OCI-LY1 (cell line): ENCODE measurements around the gene PRKCB.

Experiments used
- H2AFZ ChIP-seq: fragments of 200-600 bp; sonication (generic), shearing (Covaris generic); 2 replicates; pipeline ENCODE4 v1.6.0; 2014; ENCODE audit warnings: antibody characterized with exemption, mild to moderate bottlenecking, low read length
- H3F3A ChIP-seq: fragments of 200-600 bp; sonication (generic), shearing (Covaris generic); 2 replicates; pipeline ENCODE4 v1.6.0; 2014; ENCODE audit warnings: mild to moderate bottlenecking, antibody characterized with exemption, low read length, moderate library complexity; ENCODE audit not compliant: insufficient read depth
- H3K27ac ChIP-seq: fragments of 200-600 bp; sonication (generic); 2 replicates; pipeline ENCODE4 v1.5.1; 2014; ENCODE audit warnings: low read length, mixed run types, mild to moderate bottlenecking, low read depth; ENCODE audit not compliant: poor library complexity, severe bottlenecking
- H3K27me3 ChIP-seq: fragments of 200-600 bp; sonication (generic); 2 replicates; pipeline ENCODE4 v1.6.0; 2014; ENCODE audit warnings: antibody characterized with exemption, mild to moderate bottlenecking, low read length, moderate library complexity; ENCODE audit not compliant: insufficient read depth
- H3K36me3 ChIP-seq: fragments of 200-600 bp; sonication (generic); 2 replicates; pipeline ENCODE4 v1.6.1; 2014; ENCODE audit warnings: mild to moderate bottlenecking, antibody characterized with exemption, low read length, moderate library complexity, mixed read lengths; ENCODE audit not compliant: insufficient read depth
- H3K4me1 ChIP-seq: fragments of 200-600 bp; sonication (generic); 2 replicates; pipeline ENCODE4 v1.5.1; 2014; ENCODE audit warnings: mild to moderate bottlenecking, low read length, moderate library complexity; ENCODE audit not compliant: insufficient read depth, severe bottlenecking
- H3K4me2 ChIP-seq: fragments of 200-600 bp; sonication (generic), shearing (Covaris generic); 2 replicates; pipeline ENCODE4 v1.6.1; 2014; ENCODE audit warnings: low read length
- H3K4me3 ChIP-seq: fragments of 200-600 bp; sonication (generic); 2 replicates; pipeline ENCODE4 v1.5.1; 2014; ENCODE audit warnings: low read length, low read depth, mild to moderate bottlenecking, mixed read lengths; ENCODE audit not compliant: poor library complexity, severe bottlenecking
- H3K79me2 ChIP-seq: fragments of 200-600 bp; shearing (Covaris generic); 2 replicates; pipeline ENCODE4 v1.6.1; 2016; ENCODE audit warnings: mixed run types, low read length, mixed read lengths; ENCODE audit not compliant: insufficient read depth
- H3K9ac ChIP-seq: fragments of 200-600 bp; sonication (generic), shearing (Covaris generic); 2 replicates; pipeline ENCODE4 v1.6.1; 2014; ENCODE audit warnings: mild to moderate bottlenecking, low read length, mixed read lengths
- H3K9me2 ChIP-seq: fragments of 200-600 bp; sonication (generic), shearing (Covaris generic); 2 replicates; pipeline ENCODE4 v1.6.1; 2014; ENCODE audit warnings: low read depth, mild to moderate bottlenecking, low read length, mixed read lengths
- H3K9me3 ChIP-seq: fragments of 200-600 bp; shearing (Covaris generic); 2 replicates; pipeline ENCODE4 v1.6.1; 2014; ENCODE audit warnings: low read length, mixed read lengths
- H4K20me1 ChIP-seq: fragments of 200-600 bp; sonication (generic), shearing (Covaris generic); 2 replicates; pipeline ENCODE4 v1.6.0; 2016; ENCODE audit warnings: mild to moderate bottlenecking, low read length; ENCODE audit not compliant: insufficient read depth
- EZH2 ChIP-seq: fragments of 200-600 bp; sonication (generic), shearing (Covaris generic); IDR thresholded peaks from 2 replicates; pipeline ENCODE4 v1.8.0; 2017; ENCODE audit warnings: borderline replicate concordance, mixed run types, mild to moderate bottlenecking, antibody characterized with exemption, low read length, moderate library complexity, mixed read lengths
- TF ChIP-seq, protein P1 (sequence below): fragments of 200-600 bp; sonication (generic), shearing (Covaris generic); IDR thresholded peaks from 2 replicates; pipeline ENCODE4 v1.5.1; 2017; ENCODE audit warnings: mild to moderate bottlenecking, antibody characterized with exemption, low read length, moderate library complexity, mixed read lengths

Gene PRKCB

DNA sequence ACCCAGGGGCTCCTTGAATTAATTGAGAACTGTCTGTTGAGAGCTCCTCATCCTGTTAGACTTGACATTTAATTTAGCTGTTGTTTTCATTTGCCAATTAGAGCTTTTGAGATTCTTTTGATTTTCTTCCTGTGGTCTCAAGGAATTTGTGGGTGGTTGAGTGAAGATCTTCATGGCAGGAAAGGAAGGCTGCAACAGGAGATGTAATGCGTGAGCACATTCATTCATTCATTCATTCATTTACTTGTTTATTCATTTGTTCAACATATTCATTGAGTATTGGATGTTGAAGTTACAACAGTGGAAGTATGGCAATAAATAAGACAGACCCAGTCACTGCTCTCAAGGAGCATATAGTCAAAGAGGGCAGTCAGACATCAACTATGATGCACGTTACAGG, 117.7 kb downstream of the PRKCB start:
- H3K27ac ChIP-seq = no peak overlapping the region

DNA sequence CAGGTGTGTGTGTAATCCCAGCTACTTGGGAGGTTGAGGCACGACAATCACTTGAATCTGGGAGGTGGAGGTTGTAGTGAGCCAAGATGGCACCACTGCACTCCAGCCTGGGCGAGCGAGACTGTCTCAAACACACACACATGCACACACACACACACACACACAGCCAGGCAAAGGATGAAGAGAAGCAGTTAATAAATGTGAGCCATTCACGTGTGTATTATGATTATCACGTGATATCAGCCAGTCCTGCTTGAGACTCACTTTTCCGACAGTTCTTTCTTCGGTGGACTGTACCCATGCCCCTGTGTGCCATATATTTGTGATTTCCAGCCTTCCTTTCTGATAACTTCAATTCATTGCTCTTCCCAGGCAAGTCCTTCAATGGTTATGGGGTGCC, 119.3 kb downstream of the PRKCB start:
- Histone ChIP-seq H3K36me3 (no peaks in the 10 kb centered on the region), H3K9ac (no peak overlapping the region), H3K27me3 (no peaks in the 10 kb centered on the region), H3K4me3 (no peak overlapping the region), H3K79me2 (no peaks in the 10 kb centered on the region), H3K4me1 (peaks cover 10% of the 10 kb centered on the region), H3K9me2 (no peaks in the 10 kb centered on the region), H3K27ac (no peak overlapping the region), H3F3A (no peaks in the 10 kb centered on the region), H3K9me3 (no peaks in the 10 kb centered on the region), H2AFZ (no peak overlapping the region), H4K20me1 (no peaks in the 10 kb centered on the region), H3K4me2 (no peak overlapping the region)
- TF ChIP-seq EZH2 = no peak
- TF ChIP-seq, protein P1, sequence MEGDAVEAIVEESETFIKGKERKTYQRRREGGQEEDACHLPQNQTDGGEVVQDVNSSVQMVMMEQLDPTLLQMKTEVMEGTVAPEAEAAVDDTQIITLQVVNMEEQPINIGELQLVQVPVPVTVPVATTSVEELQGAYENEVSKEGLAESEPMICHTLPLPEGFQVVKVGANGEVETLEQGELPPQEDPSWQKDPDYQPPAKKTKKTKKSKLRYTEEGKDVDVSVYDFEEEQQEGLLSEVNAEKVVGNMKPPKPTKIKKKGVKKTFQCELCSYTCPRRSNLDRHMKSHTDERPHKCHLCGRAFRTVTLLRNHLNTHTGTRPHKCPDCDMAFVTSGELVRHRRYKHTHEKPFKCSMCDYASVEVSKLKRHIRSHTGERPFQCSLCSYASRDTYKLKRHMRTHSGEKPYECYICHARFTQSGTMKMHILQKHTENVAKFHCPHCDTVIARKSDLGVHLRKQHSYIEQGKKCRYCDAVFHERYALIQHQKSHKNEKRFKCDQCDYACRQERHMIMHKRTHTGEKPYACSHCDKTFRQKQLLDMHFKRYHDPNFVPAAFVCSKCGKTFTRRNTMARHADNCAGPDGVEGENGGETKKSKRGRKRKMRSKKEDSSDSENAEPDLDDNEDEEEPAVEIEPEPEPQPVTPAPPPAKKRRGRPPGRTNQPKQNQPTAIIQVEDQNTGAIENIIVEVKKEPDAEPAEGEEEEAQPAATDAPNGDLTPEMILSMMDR = no peak

More for the DNA sequence above, 117.7 kb downstream of the PRKCB start:
- Histone ChIP-seq H3K27me3 (no peaks in the 10 kb centered on the region), H3K4me1 (peaks cover 16% of the 10 kb centered on the region), H3K9me2 (no peaks in the 10 kb centered on the region), H3K79me2 (no peaks in the 10 kb centered on the region), H2AFZ (no peak overlapping the region), H3F3A (no peaks in the 10 kb centered on the region), H3K4me3 (no peak overlapping the region), H3K4me2 (no peak overlapping the region), H3K9ac (no peak overlapping the region), H3K36me3 (no peaks in the 10 kb centered on the region), H4K20me1 (no peaks in the 10 kb centered on the region), H3K9me3 (no peaks in the 10 kb centered on the region)
- TF ChIP-seq EZH2 = no peak
- TF ChIP-seq, protein P1 = no peak

DNA sequence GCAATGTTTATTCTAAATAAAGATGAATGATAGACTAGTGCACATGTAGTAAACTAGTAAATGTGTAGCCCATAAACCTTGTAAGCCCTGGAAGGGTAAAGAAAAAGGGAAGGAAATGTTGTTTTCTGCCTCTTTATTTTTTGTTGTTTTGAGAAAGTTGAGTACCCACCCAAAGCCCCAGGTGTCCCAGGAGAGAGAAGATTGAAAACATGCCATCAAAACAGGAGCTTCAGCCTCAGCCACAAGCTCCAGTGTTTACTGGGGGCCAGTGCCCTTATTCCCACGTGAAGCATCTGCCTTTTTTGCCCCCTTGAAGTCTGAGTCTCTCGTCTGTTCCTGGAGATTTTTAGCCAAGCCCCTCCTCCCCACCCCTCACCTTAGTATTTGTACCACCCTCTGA, 121.5 kb downstream of the PRKCB start:
- H3K4me3 ChIP-seq = no peak overlapping the region
- H3K4me1 ChIP-seq = peaks cover 7% of the 10 kb centered on the region
- no peaks in the 10 kb centered on the region for H3K9me3 ChIP-seq
- no peaks in the 10 kb centered on the region for H3K9me2 ChIP-seq
- no peak overlapping the region for H3K9ac ChIP-seq
- H3K27me3 ChIP-seq = no peaks in the 10 kb centered on the region
- H3K79me2 ChIP-seq = no peaks in the 10 kb centered on the region
- no peaks in the 10 kb centered on the region for H4K20me1 ChIP-seq
- H3K36me3 ChIP-seq = no peaks in the 10 kb centered on the region
- no peaks in the 10 kb centered on the region for H3F3A ChIP-seq
- H2AFZ ChIP-seq = no peak overlapping the region
- H3K27ac ChIP-seq = no peak overlapping the region
- TF ChIP-seq EZH2 = no peak
- TF ChIP-seq, protein P1 = no peak
- no peak overlapping the region for H3K4me2 ChIP-seq
